A673 (cell line): Measurements from ENCODE around the gene FASN. TPM values are rescaled to one million over a fixed set of nuclear protein-coding genes. Genes with fewer than 3 reads are reported as not detected.
A peak's percentile ranks its signal among the peaks of the same experiment; 100 is the strongest.

ENCODE experiments used
- BruUV-seq: library from RNA; stranded (reverse); fragments of 400-500 nt; replicated peaks from 2 replicates; lab custom pipeline; 2021; lab: Mats Ljungman, UMichigan
- CTCF ChIA-PET: fragments of 300-600 bp; sonication (Branson Sonifier 250); formaldehyde crosslinking; loops from one replicate; lab custom pipeline; 2022; ENCODE audit warnings: antibody characterized with exemption; lab: Charles Lee
- POLR2A ChIA-PET: fragments of 300-600 bp; sonication (Branson Sonifier 250); formaldehyde crosslinking; loops from one replicate; lab custom pipeline; 2022; ENCODE audit warnings: antibody characterized with exemption; ENCODE audit not compliant: low non-redundant PET; lab: Charles Lee
- DNase-seq: peaks from one replicate; pipeline ENCODE4 v3.0.0-alpha.2; 2015; ENCODE audit warnings: low spot score
- H3K27ac ChIP-seq: fragments of 200-600 bp; sonication (generic); 2 replicates; pipeline ENCODE4 v1.5.1; 2016; ENCODE audit warnings: mixed run types, low read depth, mild to moderate bottlenecking, mixed read lengths, antibody characterized with exemption, low read length; ENCODE audit not compliant: poor library complexity, severe bottlenecking
- H3K27me3 ChIP-seq: fragments of 200-600 bp; sonication (generic); replicated peaks from 2 replicates; pipeline ENCODE4 v1.6.1; 2017; ENCODE audit warnings: mixed run types, low read depth, mild to moderate bottlenecking, mixed read lengths, antibody characterized with exemption, low read length; ENCODE audit not compliant: insufficient read depth, poor library complexity
- H3K36me3 ChIP-seq: fragments of 200-600 bp; sonication (generic); 2 replicates; pipeline ENCODE4 v1.6.1; 2016; ENCODE audit warnings: mixed run types, mild to moderate bottlenecking, mixed read lengths, antibody characterized with exemption, low read length; ENCODE audit not compliant: insufficient read depth, poor library complexity, severe bottlenecking
- H3K4me1 ChIP-seq: fragments of 200-600 bp; sonication (generic); 2 replicates; pipeline ENCODE4 v1.6.1; 2017; ENCODE audit warnings: mixed run types, mild to moderate bottlenecking, mixed read lengths, antibody characterized with exemption, low read length; ENCODE audit not compliant: insufficient read depth, poor library complexity, severe bottlenecking
- H3K4me3 ChIP-seq: fragments of 200-600 bp; sonication (generic); 2 replicates; pipeline ENCODE4 v1.5.1; 2016; ENCODE audit warnings: low read depth, mixed run types, mild to moderate bottlenecking, mixed read lengths, low read length; ENCODE audit not compliant: poor library complexity, severe bottlenecking
- H3K9me3 ChIP-seq: fragments of 200-600 bp; sonication (generic); 2 replicates; pipeline ENCODE4 v1.6.1; 2016; ENCODE audit warnings: mixed run types, low read depth, mild to moderate bottlenecking, mixed read lengths, antibody characterized with exemption, low read length; ENCODE audit not compliant: poor library complexity, severe bottlenecking
- CTCF ChIP-seq: fragments of 300-800, 200-600 bp; sonication (generic); conservative IDR thresholded peaks from 2 replicates; pipeline ENCODE4 v1.5.1; 2017; ENCODE audit warnings: low read depth, mild to moderate bottlenecking, antibody characterized with exemption, low read length, moderate library complexity, mixed read lengths
- EZH2 ChIP-seq: fragments of 200-600 bp; sonication (generic); IDR thresholded peaks from 2 replicates; pipeline ENCODE4 v1.6.1; 2017; ENCODE audit warnings: borderline replicate concordance, low read depth, mild to moderate bottlenecking, mixed read lengths, antibody characterized with exemption, low read length; ENCODE audit not compliant: poor library complexity, severe bottlenecking
- intact Hi-C: fragments of 100-400 bp; cut with micrococcal nuclease; formaldehyde crosslinking; loops from one replicate; pipeline ENCODE4 v1.10.0; 2022; ENCODE audit not compliant: unreplicated experiment
- total RNA-seq: library from RNA; stranded (reverse); gene quantifications from 2 replicates; pipeline ENCODE4 v1.2.3, GENCODE V29; 2021

Gene FASN
- total RNA-seq, 1 experiment from 2014 or later = 591 TPM

- no peak for DNase-seq
- no peak overlapping the region for H3K27ac ChIP-seq
- peaks cover 80% of the 10 kb centered on the region for H3K36me3 ChIP-seq
- no TSS peak for BruUV-seq
- TF ChIP-seq CTCF (no peak), EZH2 (no peak)
- H3K4me3 ChIP-seq = no peak overlapping the region
- no peaks in the 10 kb centered on the region for H3K9me3 ChIP-seq
- H3K4me1 ChIP-seq = no peaks in the 10 kb centered on the region
- POLR2A ChIA-PET = interaction anchor here (0.6 kb wide), 1 partner anchor 57 kb away, joined by 23 read pairs; the partner anchor contains the start of genes CENPX and LRRC45
- CTCF ChIA-PET = no interaction called here
- H3K27me3 ChIP-seq = no peaks in the 10 kb centered on the region
- intact Hi-C loops = no loop called here
These were observed 17.8 kb downstream of the FASN start for GRCh38 chr17:82080048-82080788.

- ChIA-PET POLR2A (interaction anchor here (0.6 kb wide), 1 partner anchor 56 kb away, joined by 23 read pairs; the partner anchor contains the start of genes CENPX and LRRC45), CTCF (no interaction called here)
- no peak overlapping the region for H3K27ac ChIP-seq
- no peak overlapping the region for H3K4me3 ChIP-seq
- no peaks in the 10 kb centered on the region for H3K4me1 ChIP-seq
- no peak for TF ChIP-seq CTCF
- TF ChIP-seq EZH2 = no peak
- BruUV-seq = no TSS peak
- H3K27me3 ChIP-seq = no peaks in the 10 kb centered on the region
- DNase-seq = no peak
- intact Hi-C loops = no loop called here
- no peaks in the 10 kb centered on the region for H3K9me3 ChIP-seq
- peaks cover 69% of the 10 kb centered on the region for H3K36me3 ChIP-seq
These were observed 18.9 kb downstream of the FASN start for GRCh38 chr17:82079001-82079677.

DNA sequence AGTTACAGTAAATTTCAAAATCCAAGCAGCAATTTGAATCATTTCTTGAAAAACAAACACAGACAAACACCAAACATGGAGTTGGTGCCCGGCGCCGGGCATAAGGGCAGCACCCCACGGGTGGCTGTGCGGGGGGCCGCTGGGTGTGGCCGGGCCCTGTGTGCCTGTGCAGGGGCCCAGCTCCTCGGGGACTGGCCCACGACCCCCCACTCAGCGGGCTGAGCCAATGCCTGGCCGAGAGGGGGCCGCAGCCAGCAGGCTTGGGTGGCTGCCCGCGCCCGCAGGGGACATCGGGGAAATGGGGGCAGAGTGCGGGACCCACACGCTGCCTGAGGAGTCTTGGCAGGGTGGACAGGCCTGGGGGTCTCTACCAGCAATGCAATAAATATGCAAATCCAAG lies 19.6 kb downstream of the FASN start:
- POLR2A ChIA-PET = no interaction called here
- peaks cover 62% of the 10 kb centered on the region for H3K36me3 ChIP-seq
- TSS peak; percentile 35 for BruUV-seq
- TF ChIP-seq CTCF (no peak), EZH2 (no peak)
- H3K4me3 ChIP-seq = no peak overlapping the region
- H3K9me3 ChIP-seq = no peaks in the 10 kb centered on the region
- no peak for DNase-seq
- H3K27ac ChIP-seq = peak overlapping the region; percentile 2
- intact Hi-C loops = no loop called here
- H3K27me3 ChIP-seq = no peaks in the 10 kb centered on the region
- H3K4me1 ChIP-seq = no peaks in the 10 kb centered on the region
- CTCF ChIA-PET = no interaction called here
